C4-2B (cell line): ENCODE data around the gene ABCA6.

Experiments
- H3K27ac ChIP-seq: fragments of 450-650 bp; 2 replicates; pipeline ENCODE4 v1.5.1; 2017
- ZFX ChIP-seq: fragments of 450-650 bp; IDR thresholded peaks from 2 replicates; pipeline ENCODE4 v1.6.1; 2017
- TF ChIP-seq, protein P1 (sequence below): fragments of 450-650 bp; conservative IDR thresholded peaks from 2 replicates; pipeline ENCODE4 v1.5.1; 2017; ENCODE audit warnings: mild to moderate bottlenecking

ABCA6 gene

DNA sequence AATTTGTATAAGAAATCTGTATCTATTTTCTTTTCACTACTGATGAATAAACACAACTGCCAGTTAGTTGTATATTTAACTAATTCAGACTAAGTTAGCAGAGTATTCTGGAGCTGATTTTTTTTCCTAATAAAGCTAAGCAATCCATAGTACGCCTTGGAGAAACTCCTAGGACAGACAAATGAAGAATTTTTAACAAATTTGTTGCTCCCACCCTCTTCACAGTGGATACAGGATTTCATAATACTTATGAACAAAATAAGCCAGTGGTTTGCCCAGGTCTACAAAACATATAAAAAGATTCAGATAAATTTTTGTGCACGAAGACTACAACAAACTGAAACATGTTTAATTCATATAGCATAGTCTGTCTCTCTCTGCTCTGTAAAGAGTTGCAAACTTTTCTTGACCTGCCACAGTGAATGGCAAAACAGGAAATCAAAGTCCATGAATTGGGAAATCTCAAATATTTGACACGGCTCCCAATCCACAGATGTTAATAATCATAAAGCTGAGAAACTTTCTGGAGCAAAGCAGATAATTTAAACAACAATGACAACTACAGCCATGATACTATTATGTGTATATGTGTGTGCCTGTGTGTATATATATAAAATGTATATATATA is 594 bp upstream of the ABCA6 start:
- TF ChIP-seq, protein P1, sequence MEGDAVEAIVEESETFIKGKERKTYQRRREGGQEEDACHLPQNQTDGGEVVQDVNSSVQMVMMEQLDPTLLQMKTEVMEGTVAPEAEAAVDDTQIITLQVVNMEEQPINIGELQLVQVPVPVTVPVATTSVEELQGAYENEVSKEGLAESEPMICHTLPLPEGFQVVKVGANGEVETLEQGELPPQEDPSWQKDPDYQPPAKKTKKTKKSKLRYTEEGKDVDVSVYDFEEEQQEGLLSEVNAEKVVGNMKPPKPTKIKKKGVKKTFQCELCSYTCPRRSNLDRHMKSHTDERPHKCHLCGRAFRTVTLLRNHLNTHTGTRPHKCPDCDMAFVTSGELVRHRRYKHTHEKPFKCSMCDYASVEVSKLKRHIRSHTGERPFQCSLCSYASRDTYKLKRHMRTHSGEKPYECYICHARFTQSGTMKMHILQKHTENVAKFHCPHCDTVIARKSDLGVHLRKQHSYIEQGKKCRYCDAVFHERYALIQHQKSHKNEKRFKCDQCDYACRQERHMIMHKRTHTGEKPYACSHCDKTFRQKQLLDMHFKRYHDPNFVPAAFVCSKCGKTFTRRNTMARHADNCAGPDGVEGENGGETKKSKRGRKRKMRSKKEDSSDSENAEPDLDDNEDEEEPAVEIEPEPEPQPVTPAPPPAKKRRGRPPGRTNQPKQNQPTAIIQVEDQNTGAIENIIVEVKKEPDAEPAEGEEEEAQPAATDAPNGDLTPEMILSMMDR, result no peak
- no peak for TF ChIP-seq ZFX
- no peak overlapping the region for H3K27ac ChIP-seq

GRCh38 chr17:69134112-69134511 is 7.6 kb downstream of the ABCA6 start:
- no peak for TF ChIP-seq ZFX
- TF ChIP-seq, protein P1, result no peak
- no peak overlapping the region for H3K27ac ChIP-seq

DNA sequence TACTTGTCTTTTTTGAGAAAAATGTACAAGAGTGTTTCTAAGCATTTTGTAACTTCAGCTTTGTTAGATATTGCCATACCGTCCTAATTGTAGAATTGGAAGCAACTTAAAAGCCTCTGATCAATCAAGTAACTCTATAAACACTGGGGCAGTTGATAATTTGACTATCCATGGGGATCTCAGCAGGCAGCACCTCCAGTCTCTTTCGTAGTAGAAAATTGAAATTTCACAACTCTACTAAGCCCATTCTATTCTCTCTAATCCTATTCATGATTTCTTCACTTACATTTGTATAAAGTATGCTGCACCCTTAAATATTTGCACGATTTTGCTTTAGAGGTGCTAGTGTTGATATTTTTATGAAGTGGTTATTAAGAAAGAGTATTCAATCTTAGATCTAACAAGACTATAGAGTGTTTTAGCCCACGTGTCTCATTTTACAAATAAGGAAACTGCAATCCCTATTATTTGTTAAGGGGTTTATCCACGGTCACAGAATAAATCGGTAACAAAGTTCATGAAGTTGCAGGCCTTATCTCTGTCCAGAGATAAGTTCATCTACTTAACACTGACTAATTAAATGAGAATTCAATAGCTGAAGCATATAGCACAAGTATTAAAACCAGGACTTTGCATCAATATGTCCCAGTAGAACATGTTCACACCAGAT is 10.9 kb downstream of the ABCA6 start:
- no peak for TF ChIP-seq ZFX
- TF ChIP-seq, protein P1, result no peak
- H3K27ac ChIP-seq, result no peak overlapping the region

DNA sequence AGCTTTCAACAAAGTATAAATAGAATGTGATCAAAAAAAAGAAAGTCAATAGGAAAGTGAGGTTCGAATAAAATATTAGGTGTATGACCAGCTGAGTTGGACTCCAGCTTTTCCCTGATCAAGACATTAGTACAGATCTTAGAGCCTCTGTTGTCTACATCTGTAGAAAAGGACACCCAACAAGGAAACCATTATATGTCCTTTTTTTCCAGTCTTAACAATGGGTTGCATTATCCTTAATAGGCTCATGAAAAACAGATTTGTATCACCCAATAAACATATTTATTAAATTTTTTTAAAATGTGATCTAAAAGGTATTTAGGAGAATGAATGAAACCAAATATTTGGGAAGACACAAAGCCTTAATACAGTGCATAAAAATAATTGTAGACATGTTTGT is 18.1 kb downstream of the ABCA6 start:
- TF ChIP-seq, protein P1, result no peak
- no peak for TF ChIP-seq ZFX
- H3K27ac ChIP-seq, result no peak overlapping the region

- TF ChIP-seq, protein P1, result no peak
- TF ChIP-seq ZFX, result no peak
- H3K27ac ChIP-seq, result no peak overlapping the region
Observed at GRCh38 chr17:69122065-69122464, 19.6 kb downstream of the ABCA6 start.

GRCh38 chr17:69117855-69118784 is 23.6 kb downstream of the ABCA6 start:
- no peak overlapping the region for H3K27ac ChIP-seq
- TF ChIP-seq ZFX, result no peak

GRCh38 chr17:69111794-69112193 is 29.9 kb downstream of the ABCA6 start:
- no peak for TF ChIP-seq ZFX
- TF ChIP-seq, protein P1, result no peak
- no peak overlapping the region for H3K27ac ChIP-seq
